DMS114 treated with DMSO at 0.1 percent for 48 hours (cell line): ENCODE data around the gene TRIM22.
"Not testable (repeated sequence)": the region's sequence is repeated elsewhere in the genome, so short reads cannot be mapped to it uniquely, and the experiment has no call there.

Experiments used
- DNase-seq: peaks from one replicate; lab custom pipeline; 2025; ENCODE audit not compliant: unreplicated experiment; lab: John Stamatoyannopoulos, UW

The TRIM22 gene

GRCh38 chr11:5690736-5691135, 1.1 kb downstream of the TRIM22 start:
- no peak for DNase-seq

DNA sequence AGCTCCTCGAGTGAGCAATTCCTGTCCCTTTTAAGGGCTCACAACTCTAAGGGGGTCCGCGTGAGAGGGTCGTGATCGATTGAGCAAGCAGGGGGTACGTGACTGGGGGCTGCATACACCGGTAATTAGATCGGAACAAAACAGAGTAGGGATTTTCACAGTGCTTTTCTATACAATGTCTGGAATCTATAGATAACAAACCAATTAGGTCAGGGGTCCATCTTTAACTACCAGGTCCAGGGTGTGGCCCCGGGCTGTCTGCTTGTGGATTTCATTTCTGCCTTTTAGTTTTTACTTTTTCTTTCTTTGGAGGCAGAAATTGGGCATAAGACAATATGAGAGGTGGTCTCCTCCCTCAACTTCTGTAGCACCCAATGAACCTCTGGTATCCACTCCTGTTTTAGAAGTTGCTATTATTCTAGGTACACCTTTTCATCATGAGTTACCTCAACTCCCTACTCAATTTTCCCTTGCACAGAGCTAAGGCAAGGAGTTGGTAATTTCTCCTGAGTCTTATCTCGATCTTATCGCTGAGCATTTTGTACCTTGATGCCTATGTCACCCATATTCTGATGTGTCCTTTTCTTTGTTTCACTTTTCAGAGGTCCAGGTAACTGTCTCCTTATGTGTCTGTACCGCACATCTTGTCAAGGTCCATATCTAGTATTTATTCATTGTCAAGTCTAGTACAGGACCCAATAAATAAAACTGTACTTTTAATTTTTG, 1.8 kb downstream of the TRIM22 start:
- DNase-seq, result not testable (repeated sequence)

DNA sequence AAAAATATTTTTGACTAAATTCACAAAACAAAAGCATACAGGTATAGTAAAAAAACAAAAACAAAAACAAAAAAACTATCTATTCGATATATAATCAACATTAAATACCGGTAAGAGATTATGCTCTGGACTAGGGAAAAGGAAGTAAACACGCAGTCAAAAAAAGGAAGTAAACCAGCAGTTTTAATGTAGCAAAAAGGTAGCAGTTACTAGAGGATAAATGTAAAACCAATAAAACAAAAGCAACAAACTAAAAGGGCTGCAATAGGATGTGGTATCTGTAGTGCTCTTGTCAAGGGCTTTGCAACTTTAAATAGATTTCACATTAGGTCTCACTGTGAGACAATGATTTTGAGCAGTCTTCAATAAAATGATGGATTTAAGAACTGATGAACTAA, 2.4 kb downstream of the TRIM22 start:
- no peak for DNase-seq

- no peak for DNase-seq
Measured at GRCh38 chr11:5694642-5695041, 5.1 kb downstream of the TRIM22 start.

DNA sequence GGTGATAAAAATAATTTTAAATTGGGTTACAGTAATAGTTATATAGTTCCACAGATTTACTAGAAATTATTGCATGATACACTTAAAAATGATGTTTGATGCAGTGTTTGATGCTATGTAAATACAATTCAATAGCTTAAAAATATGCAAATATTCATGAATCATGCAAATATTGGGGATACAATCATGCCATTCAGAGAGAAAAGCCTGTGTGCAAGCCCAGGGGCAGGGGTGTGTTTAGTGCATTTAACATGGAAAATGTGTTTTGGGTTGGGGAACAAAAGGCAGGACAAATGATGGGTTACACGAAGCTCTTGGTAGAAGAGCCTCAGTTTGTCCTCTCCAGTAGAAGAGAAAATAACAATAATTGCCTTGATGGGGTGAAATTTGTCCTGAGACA, 6.0 kb downstream of the TRIM22 start:
- no peak for DNase-seq

DNA sequence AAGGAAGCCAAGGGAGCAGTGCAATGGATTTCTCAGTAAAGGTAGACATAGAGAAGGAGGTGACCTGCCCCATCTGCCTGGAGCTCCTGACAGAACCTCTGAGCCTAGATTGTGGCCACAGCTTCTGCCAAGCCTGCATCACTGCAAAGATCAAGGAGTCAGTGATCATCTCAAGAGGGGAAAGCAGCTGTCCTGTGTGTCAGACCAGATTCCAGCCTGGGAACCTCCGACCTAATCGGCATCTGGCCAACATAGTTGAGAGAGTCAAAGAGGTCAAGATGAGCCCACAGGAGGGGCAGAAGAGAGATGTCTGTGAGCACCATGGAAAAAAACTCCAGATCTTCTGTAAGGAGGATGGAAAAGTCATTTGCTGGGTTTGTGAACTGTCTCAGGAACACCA, 6.6 kb downstream of the TRIM22 start:
- no peak for DNase-seq

GRCh38 chr11:5698281-5698680, 8.7 kb downstream of the TRIM22 start:
- DNase-seq, result no peak

DNA sequence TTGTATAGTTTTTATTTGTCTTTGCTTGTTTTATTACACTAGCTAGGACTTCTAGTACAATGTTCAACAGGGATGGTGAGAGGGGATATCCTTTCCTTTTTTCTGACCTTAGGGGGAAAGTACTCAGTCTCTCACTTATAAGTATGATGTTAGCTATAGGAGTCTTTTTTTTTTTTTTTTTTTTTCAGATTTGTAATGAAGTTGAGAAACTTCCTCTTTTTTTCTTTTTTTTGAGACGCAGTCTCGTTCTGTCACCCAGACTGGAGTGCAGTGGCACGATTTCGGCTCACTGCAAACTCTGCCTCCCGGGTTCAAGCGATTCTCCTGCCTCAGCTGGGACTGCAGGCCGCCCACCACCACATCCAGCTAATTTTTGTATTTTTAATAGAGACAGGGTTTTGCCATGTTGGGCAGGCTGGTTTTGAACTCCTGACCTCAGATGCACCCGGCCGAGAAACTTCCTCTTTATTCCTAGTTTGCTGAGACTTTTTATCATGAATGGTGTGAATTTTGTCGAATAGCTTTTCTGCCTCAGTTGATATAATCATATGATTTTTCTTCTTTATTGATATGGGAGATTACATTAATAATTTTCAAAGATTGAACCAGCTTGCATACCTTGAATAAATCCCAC, 10.9 kb downstream of the TRIM22 start:
- no peak for DNase-seq

DNA sequence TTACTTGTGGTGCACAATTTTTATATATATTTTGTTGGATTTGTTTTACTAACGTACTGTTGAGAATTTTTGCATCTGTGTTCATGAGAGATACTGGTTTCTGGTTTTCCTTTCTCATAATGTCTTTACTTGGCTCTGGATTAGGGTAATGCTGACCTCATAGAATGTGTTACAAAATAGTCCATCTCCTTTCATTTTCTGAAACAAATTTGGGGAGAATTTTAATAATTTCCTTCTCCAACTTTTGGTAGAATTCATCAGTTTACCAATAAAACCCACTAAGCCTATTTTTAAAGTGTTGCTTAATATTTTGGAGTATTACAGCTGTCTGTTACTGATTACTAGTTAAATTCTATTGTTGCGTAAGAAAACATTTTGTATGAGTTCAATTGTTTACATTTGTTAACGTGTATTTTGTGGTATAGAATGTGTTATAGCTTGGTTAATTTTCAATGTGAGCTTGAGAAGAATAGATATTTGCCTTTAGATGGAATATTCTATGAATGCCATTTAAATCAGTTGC, 11.5 kb downstream of the TRIM22 start:
- DNase-seq, result no peak

DNA sequence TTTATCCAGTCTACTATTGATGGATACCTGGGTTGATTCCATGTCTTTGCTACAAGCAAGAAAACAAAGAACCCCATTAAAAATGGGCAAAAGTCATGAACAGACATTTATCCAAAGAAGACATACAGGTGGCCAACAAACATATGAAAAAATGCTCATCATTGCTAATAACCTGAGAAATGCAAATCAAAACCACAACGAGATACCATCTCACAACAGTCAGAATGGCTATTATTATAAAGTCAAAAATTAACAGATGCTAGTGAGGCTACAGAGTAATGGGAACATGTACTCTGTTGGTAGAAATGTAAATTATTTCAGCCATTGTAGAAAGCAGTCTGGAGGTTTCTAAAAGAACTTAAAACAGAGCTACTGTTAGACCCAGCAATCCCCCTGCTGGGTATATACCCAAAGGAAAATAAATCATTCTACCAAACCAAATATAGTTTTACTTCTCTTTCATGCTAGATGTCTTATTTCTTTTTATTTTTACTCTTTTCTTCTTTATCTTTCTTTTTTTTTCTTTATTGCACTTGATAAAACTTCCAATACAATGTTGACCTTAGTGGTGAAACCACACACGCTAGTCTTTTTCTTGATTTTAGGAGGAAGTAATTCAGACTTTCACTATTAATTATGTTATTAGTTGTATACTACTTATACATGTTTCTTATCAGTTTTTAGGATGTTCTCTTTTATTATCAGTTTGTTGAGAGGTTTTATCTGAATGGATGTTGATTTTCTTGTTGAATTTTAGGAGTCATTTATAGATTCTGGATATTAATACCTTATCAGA, 14.3 kb downstream of the TRIM22 start:
- no peak for DNase-seq

GRCh38 chr11:5705688-5706087, 16.1 kb downstream of the TRIM22 start:
- no peak for DNase-seq

- no peak for DNase-seq
Measured at GRCh38 chr11:5712507-5712906, 22.9 kb downstream of the TRIM22 start.

DNA sequence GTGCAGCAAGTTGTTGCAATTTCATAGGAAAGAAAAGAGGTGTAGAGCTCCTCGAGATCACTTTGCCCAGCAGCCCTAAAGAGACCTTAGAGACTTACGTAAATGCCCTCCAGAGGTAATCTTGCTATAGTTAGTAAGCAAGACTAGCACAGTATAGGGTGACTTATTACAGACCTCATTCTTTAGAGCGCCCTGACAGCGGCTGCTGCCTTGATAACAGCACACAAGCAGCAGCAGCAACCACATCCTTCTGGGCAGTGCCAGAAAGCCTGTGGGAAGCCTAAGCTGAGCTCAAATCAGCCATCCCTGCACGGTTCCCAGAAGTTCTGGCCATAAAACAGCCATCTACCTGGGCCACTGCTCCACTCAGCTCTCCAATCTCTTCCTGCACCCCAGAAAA, 24.1 kb downstream of the TRIM22 start:
- no peak for DNase-seq

DNA sequence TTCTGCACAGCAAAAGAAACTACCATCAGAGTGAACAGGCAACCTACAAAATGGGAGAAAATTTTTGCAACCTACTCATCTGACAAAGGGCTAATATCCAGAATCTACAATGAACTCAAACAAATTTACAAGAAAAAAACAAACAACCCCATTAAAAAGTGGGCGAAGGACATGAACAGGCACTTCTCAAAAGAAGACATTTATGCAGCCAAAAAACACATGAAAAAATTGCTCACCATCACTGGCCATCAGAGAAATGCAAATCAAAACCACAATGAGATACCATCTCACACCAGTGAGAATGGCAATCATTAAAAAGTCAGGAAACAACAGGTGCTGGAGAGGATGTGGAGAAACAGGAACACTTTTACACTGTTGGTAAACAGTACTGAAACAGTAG, 26.9 kb downstream of the TRIM22 start:
- not testable (repeated sequence) for DNase-seq

GRCh38 chr11:5719703-5720495, 30.3 kb downstream of the TRIM22 start:
- no peak for DNase-seq

GRCh38 chr11:5722622-5723021, 33.0 kb downstream of the TRIM22 start:
- no peak for DNase-seq

DNA sequence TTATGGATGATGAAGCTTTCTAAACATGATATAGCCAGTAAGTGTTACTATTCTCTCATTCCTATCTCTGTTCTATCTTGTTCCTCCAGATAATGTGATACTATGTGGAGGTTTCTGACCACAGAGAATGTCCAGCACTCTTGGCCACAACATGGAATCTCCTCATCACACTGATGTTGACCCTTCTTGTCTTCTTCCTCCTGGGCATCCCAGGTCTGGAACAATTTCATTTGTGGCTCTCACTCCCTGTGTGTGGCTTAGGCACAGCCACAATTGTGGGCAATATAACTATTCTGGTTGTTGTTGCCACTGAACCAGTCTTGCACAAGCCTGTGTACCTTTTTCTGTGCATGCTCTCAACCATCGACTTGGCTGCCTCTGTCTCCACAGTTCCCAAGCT, 36.8 kb downstream of the TRIM22 start:
- no peak for DNase-seq

DNA sequence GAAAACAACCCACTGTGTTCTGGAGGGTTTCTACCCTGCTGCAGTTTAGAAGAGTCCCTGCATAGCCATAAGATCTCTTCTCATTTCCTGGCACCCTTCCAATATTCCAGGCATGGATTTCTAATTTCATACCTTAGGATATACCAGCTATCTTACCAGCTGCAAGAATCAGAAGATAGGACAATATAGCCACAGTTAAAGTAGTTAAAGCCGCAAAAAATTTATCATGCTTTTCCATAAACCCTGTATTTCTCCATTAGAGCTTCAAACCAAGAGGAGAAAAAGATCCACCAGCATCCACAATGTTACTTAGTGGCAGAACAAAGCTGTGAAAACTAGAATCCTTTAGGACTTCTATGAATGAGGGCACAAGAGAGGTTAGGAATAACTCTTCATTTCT, 38.1 kb downstream of the TRIM22 start:
- DNase-seq, result no peak

DNA sequence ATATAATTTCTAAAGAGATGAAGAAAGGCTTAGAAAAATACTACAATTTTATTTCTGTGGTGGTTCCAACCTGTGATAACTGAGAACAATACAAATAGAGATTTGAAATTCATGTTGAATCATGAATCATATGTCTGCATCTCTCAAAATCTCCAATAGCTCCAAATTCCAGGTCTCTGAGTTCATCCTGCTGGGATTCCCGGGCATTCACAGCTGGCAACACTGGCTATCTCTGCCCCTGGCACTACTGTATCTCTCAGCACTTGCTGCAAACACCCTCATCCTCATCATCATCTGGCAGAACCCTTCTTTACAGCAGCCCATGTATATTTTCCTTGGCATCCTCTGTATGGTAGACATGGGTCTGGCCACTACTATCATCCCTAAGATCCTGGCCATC, 46.8 kb downstream of the TRIM22 start, which contains the start of gene OR56B1:
OR56B1 (plus strand) TSS at position 53 of the 400 bp plus-strand sequence; CDS start at position 122, 69 bp downstream.
- DNase-seq, result no peak

DNA sequence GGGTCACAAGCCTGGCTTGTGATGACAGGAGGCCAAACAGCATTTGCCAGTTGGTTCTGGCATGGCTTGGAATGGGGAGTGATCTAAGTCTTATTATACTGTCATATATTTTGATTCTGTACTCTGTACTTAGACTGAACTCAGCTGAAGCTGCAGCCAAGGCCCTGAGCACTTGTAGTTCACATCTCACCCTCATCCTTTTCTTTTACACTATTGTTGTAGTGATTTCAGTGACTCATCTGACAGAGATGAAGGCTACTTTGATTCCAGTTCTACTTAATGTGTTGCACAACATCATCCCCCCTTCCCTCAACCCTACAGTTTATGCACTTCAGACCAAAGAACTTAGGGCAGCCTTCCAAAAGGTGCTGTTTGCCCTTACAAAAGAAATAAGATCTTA, 47.5 kb downstream of the TRIM22 start:
- no peak for DNase-seq
